MCF 10A (cell line): ENCODE measurements around the gene PAK3. TPM values are rescaled to one million over a fixed set of nuclear protein-coding genes. Genes with fewer than 3 reads are reported as not detected.

Experiments used
- BruUV-seq: library from RNA; stranded (reverse); fragments of 400-500 nt; replicated peaks from 2 replicates; lab custom pipeline; 2021; lab: Mats Ljungman, UMichigan
- CTCF ChIA-PET: fragments of 300-600 bp; sonication (Branson Sonifier 250); formaldehyde crosslinking; extraction: SDS; loops from one replicate; lab custom pipeline; 2021; ENCODE audit warnings: antibody characterized with exemption, inconsistent platforms; lab: Yijun Ruan, JAX
- POLR2A ChIA-PET: fragments of 300-600, 350-650 bp; sonication (Branson Sonifier 250); formaldehyde crosslinking; extraction: SDS; loops from one replicate; lab custom pipeline; 2020; ENCODE audit warnings: antibody characterized with exemption, inconsistent platforms; lab: Yijun Ruan, JAX
- DNase-seq: peaks from one replicate; pipeline ENCODE4 v3.0.0-alpha.2; 2018; ENCODE audit not compliant: unreplicated experiment
- H3K27ac Mint-ChIP-seq: one replicate; pipeline ENCODE4 v1.8.0; 2022; ENCODE audit warnings: mild to moderate bottlenecking, low read depth, mixed read lengths; ENCODE audit not compliant: unreplicated experiment
- H3K27me3 Mint-ChIP-seq: one replicate; pipeline ENCODE4 v1.8.0; 2022; ENCODE audit warnings: mixed read lengths; ENCODE audit not compliant: insufficient read depth, unreplicated experiment
- H3K36me3 Mint-ChIP-seq: one replicate; pipeline ENCODE4 v1.8.0; 2022; ENCODE audit warnings: mild to moderate bottlenecking, moderate library complexity, mixed read lengths; ENCODE audit not compliant: insufficient read depth, unreplicated experiment
- H3K4me1 Mint-ChIP-seq: one replicate; pipeline ENCODE4 v1.8.0; 2022; ENCODE audit warnings: mixed read lengths; ENCODE audit not compliant: insufficient read depth, unreplicated experiment
- H3K4me3 Mint-ChIP-seq: one replicate; pipeline ENCODE4 v1.8.0; 2022; ENCODE audit warnings: mild to moderate bottlenecking, moderate library complexity, mixed read lengths; ENCODE audit not compliant: unreplicated experiment
- H3K9me3 Mint-ChIP-seq: one replicate; pipeline ENCODE4 v1.8.0; 2022; ENCODE audit warnings: mixed read lengths; ENCODE audit not compliant: unreplicated experiment
- CTCF ChIP-seq: fragments of 200-600 bp; IDR thresholded peaks from one replicate; pipeline ENCODE4 v1.8.0; 2022; ENCODE audit warnings: antibody characterized with exemption, mild to moderate bottlenecking; ENCODE audit not compliant: unreplicated experiment
- intact Hi-C: fragments of 100-400 bp; cut with micrococcal nuclease; formaldehyde crosslinking; loops from 2 replicates; pipeline ENCODE4 v1.14.1; 2022
- total RNA-seq: library from RNA; stranded (reverse); gene quantifications from 2 replicates; pipeline ENCODE4 v1.2.3, GENCODE V29; 2022

Gene PAK3
- total RNA-seq, 1 experiment from 2014 or later: 8.5 TPM

GRCh38 chrX:111264385-111264784, 168.4 kb downstream of the PAK3 start:
- CTCF ChIA-PET: interaction anchor here (0.7 to 1.1 kb wide), 2 partner anchors 14 to 177 kb away, joined by 3 read pairs; no protein-coding TSS in a partner anchor
- no peak overlapping the region for H3K4me3 Mint-ChIP-seq
- no peaks in the 10 kb centered on the region for H3K9me3 Mint-ChIP-seq
- no TSS peak for BruUV-seq
- no peaks in the 10 kb centered on the region for H3K36me3 Mint-ChIP-seq
- DNase-seq: no peak
- no peaks in the 10 kb centered on the region for H3K4me1 Mint-ChIP-seq
- intact Hi-C loops: no loop called here
- POLR2A ChIA-PET: interaction anchor here (0.7 kb wide), 1 partner anchor 1201 kb away, joined by 4 read pairs; no protein-coding TSS in a partner anchor
- TF ChIP-seq CTCF: no peak
- H3K27me3 Mint-ChIP-seq: peaks cover 89% of the 10 kb centered on the region
- H3K27ac Mint-ChIP-seq: no peak overlapping the region

GRCh38 chrX:111265486-111265885, 169.5 kb downstream of the PAK3 start:
- Mint-ChIP-seq H3K4me3 (no peak overlapping the region), H3K9me3 (no peaks in the 10 kb centered on the region), H3K36me3 (no peaks in the 10 kb centered on the region), H3K4me1 (no peaks in the 10 kb centered on the region), H3K27ac (no peak overlapping the region), H3K27me3 (peaks cover 87% of the 10 kb centered on the region)
- DNase-seq: no peak
- POLR2A ChIA-PET: no interaction called here
- no peak for TF ChIP-seq CTCF
- CTCF ChIA-PET: interaction anchor here (0.9 kb wide), 1 partner anchor 179 kb away, joined by 3 read pairs; no protein-coding TSS in a partner anchor
- intact Hi-C loops: no loop called here
- BruUV-seq: no TSS peak

- H3K4me3 Mint-ChIP-seq: no peak overlapping the region
- H3K9me3 Mint-ChIP-seq: no peaks in the 10 kb centered on the region
- DNase-seq: no peak
- intact Hi-C loops: no loop called here
- CTCF ChIA-PET: no interaction called here
- no TSS peak for BruUV-seq
- no peaks in the 10 kb centered on the region for H3K36me3 Mint-ChIP-seq
- no peak overlapping the region for H3K27ac Mint-ChIP-seq
- TF ChIP-seq CTCF: no peak
- POLR2A ChIA-PET: no interaction called here
- H3K4me1 Mint-ChIP-seq: no peaks in the 10 kb centered on the region
- peaks cover 90% of the 10 kb centered on the region for H3K27me3 Mint-ChIP-seq
These were observed 172.5 kb downstream of the PAK3 start for GRCh38 chrX:111268506-111268905.

GRCh38 chrX:111270339-111270738, 174.3 kb downstream of the PAK3 start, which contains the start of gene CAPN6:
Gene CAPN6, minus strand, starts transcription at chrX:111270483. Its CDS starts 6,547 bp downstream, at chrX:111263936.
- intact Hi-C loops: loop anchor here (5.0 kb wide), 1 partner anchor 177 kb away; no protein-coding TSS in a partner anchor
- H3K4me1 Mint-ChIP-seq: peaks cover 4% of the 10 kb centered on the region
- POLR2A ChIA-PET: interaction anchor here (0.6 kb wide), 1 partner anchor 128 kb away, joined by 3 read pairs; no protein-coding TSS in a partner anchor
- peak; percentile 52 for DNase-seq
- no peaks in the 10 kb centered on the region for H3K36me3 Mint-ChIP-seq
- CTCF ChIA-PET: interaction anchor here (1.3 kb wide), 1 partner anchor 14 kb away, joined by 3 read pairs; no protein-coding TSS in a partner anchor
- no peak within 1 kb of the TSS for H3K4me3 Mint-ChIP-seq
- H3K9me3 Mint-ChIP-seq: no peaks in the 10 kb centered on the region
- peaks cover 89% of the 10 kb centered on the region for H3K27me3 Mint-ChIP-seq
- H3K27ac Mint-ChIP-seq: no peak within 1 kb of the TSS
- BruUV-seq: no TSS peak
- TF ChIP-seq CTCF: no peak

Other genes starting within 250 kb of the PAK3 start
- 0.37 TPM in 1 of 2 replicates, not detected in the other for gene CAPN6, start 174.3 kb downstream of the PAK3 start, total RNA-seq